Loucy (cell line): Measurements from ENCODE around the gene WFIKKN1.

Source experiments
- H2AFZ ChIP-seq: fragments of 200-600 bp; sonication (generic); 2 replicates; pipeline ENCODE4 v1.6.0; 2016; ENCODE audit warnings: antibody characterized with exemption, mild to moderate bottlenecking, low read length, moderate library complexity
- H3F3A ChIP-seq: fragments of 200-600 bp; 2 replicates; pipeline ENCODE4 v1.6.0; 2016; ENCODE audit warnings: antibody characterized with exemption, low read depth, mild to moderate bottlenecking
- H3K27me3 ChIP-seq: fragments of 200-600 bp; sonication (generic); 2 replicates; pipeline ENCODE4 v1.6.1; 2014; ENCODE audit warnings: low read length, mild to moderate bottlenecking; ENCODE audit not compliant: insufficient read depth, poor library complexity, severe bottlenecking
- H3K36me3 ChIP-seq: fragments of 200-600 bp; sonication (generic); 2 replicates; pipeline ENCODE4 v1.6.1; 2016; ENCODE audit warnings: low read length; ENCODE audit not compliant: insufficient read depth
- H3K4me1 ChIP-seq: fragments of 200-600 bp; sonication (generic); 2 replicates; pipeline ENCODE4 v1.5.1; 2014; ENCODE audit warnings: low read length, mild to moderate bottlenecking; ENCODE audit not compliant: insufficient read depth, poor library complexity, severe bottlenecking
- H3K4me2 ChIP-seq: fragments of 200-600 bp; sonication (generic); 2 replicates; pipeline ENCODE4 v1.6.0; 2014; ENCODE audit warnings: antibody characterized with exemption, low read length, low read depth, mild to moderate bottlenecking; ENCODE audit not compliant: poor library complexity, severe bottlenecking
- H3K4me3 ChIP-seq: fragments of 200-600 bp; sonication (generic); 2 replicates; pipeline ENCODE4 v1.5.1; 2014; ENCODE audit warnings: low read length, mild to moderate bottlenecking, mixed read lengths; ENCODE audit not compliant: poor library complexity, severe bottlenecking
- H3K79me2 ChIP-seq: fragments of 200-600 bp; sonication (generic); 2 replicates; pipeline ENCODE4 v1.6.1; 2014; ENCODE audit warnings: low read length; ENCODE audit not compliant: insufficient read depth
- H3K9ac ChIP-seq: fragments of 200-600 bp; sonication (generic); 2 replicates; pipeline ENCODE4 v1.6.0; 2014; ENCODE audit warnings: mild to moderate bottlenecking, low read depth, low read length, moderate library complexity; ENCODE audit not compliant: poor library complexity, severe bottlenecking
- H3K9me2 ChIP-seq: fragments of 200-600 bp; sonication (generic); replicated peaks from 2 replicates; pipeline ENCODE4 v1.6.1; 2016; ENCODE audit warnings: low read depth, low read length, mixed read lengths
- H3K9me3 ChIP-seq: fragments of 200-600 bp; sonication (generic); 2 replicates; pipeline ENCODE4 v1.6.1; 2014; ENCODE audit warnings: mild to moderate bottlenecking, antibody characterized with exemption, low read length, low read depth; ENCODE audit not compliant: insufficient read depth
- H4K20me1 ChIP-seq: fragments of 200-600 bp; sonication (generic); 2 replicates; pipeline ENCODE4 v1.6.0; 2014; ENCODE audit warnings: antibody characterized with exemption, low read length, mild to moderate bottlenecking; ENCODE audit not compliant: insufficient read depth, poor library complexity, severe bottlenecking
- CTCF ChIP-seq: fragments of 200-600 bp; sonication (generic); conservative IDR thresholded peaks from 2 replicates; pipeline ENCODE4 v1.5.1; 2014; ENCODE audit warnings: mild to moderate bottlenecking, antibody characterized with exemption, low read length
- EZH2phosphoT487 ChIP-seq: fragments of 200-600 bp; IDR thresholded peaks from 2 replicates; pipeline ENCODE4 v1.6.1; 2018; ENCODE audit warnings: antibody characterized with exemption, mild to moderate bottlenecking, moderate library complexity, borderline replicate concordance

WFIKKN1 gene

DNA sequence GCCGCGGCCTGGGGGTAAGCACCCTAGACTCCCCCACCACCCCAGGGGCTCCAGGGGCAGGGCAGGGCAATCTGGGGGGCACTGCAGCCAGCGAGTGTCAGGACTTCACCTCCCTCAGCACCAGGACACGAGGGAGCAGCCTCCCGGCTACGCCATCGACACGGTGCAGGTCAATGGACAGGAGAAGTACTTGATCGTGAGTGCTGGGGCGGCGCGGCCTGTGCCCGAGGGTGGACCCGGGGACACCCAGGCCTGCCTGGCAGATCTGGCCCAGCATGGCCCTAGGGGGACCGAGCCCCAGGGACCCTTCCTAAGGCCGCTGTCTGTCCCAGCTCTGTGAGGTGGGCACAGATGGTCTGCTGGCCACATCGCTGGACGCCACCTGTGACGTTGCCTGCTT lies 41.6 kb downstream of the WFIKKN1 start:
- TF ChIP-seq CTCF: no peak
- no peak for TF ChIP-seq EZH2phosphoT487
- Histone ChIP-seq H3K4me3 (no peak overlapping the region), H3K9ac (no peak overlapping the region), H3F3A (no peaks in the 10 kb centered on the region), H2AFZ (no peak overlapping the region), H3K9me3 (no peaks in the 10 kb centered on the region), H4K20me1 (no peaks in the 10 kb centered on the region), H3K79me2 (peaks cover 17% of the 10 kb centered on the region; the same call in 1 of the 2 replicates), H3K36me3 (no peaks in the 10 kb centered on the region), H3K4me1 (peaks cover 4% of the 10 kb centered on the region), H3K27me3 (no peaks in the 10 kb centered on the region), H3K4me2 (no peak overlapping the region), H3K9me2 (no peaks in the 10 kb centered on the region)

DNA sequence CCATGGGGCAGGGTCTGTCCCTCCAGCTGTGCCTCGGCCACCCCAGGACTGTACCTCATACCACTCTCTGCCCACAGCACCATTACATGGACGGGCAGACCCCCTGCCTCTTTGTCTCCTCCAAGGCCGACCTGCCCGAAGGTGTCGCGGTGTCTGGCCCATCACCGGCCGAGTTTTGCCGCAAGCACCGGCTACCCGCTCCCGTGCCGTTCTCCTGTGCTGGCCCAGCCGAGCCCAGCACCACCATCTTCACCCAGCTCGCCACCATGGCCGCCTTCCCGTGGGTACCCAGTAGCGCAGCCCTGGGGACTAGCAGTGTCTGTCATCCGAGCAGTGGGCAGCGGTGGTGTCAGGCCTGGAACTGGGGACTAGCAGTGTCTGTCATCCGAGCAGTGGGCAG lies 42.1 kb downstream of the WFIKKN1 start:
- H3K9me3 ChIP-seq: no peaks in the 10 kb centered on the region
- no peak overlapping the region for H3K4me2 ChIP-seq
- H3K9ac ChIP-seq: no peak overlapping the region
- TF ChIP-seq CTCF (no peak), EZH2phosphoT487 (no peak)
- H3K4me3 ChIP-seq: no peak overlapping the region
- H3K4me1 ChIP-seq: no peaks in the 10 kb centered on the region
- H2AFZ ChIP-seq: no peak overlapping the region
- no peaks in the 10 kb centered on the region for H3K36me3 ChIP-seq
- peaks cover 17% of the 10 kb centered on the region; the same call in 1 of the 2 replicates for H3K79me2 ChIP-seq
- H3K27me3 ChIP-seq: no peaks in the 10 kb centered on the region
- no peaks in the 10 kb centered on the region for H3K9me2 ChIP-seq
- no peaks in the 10 kb centered on the region for H3F3A ChIP-seq
- H4K20me1 ChIP-seq: no peaks in the 10 kb centered on the region

- Histone ChIP-seq H3K79me2 (peaks cover 11% of the 10 kb centered on the region; the same call in 1 of the 2 replicates), H3K9ac (no peak overlapping the region), H3K36me3 (no peaks in the 10 kb centered on the region)
Measured at GRCh38 chr16:673399-673991, 42.7 kb downstream of the WFIKKN1 start.

More at GRCh38 chr16:673399-673991, 42.7 kb downstream of the WFIKKN1 start:
- H3K4me3 ChIP-seq: no peak overlapping the region
- no peak overlapping the region for H2AFZ ChIP-seq
- TF ChIP-seq EZH2phosphoT487 (no peak), CTCF (no peak)
- H3K4me2 ChIP-seq: no peak overlapping the region
- H3K27me3 ChIP-seq: no peaks in the 10 kb centered on the region
- no peaks in the 10 kb centered on the region for H3F3A ChIP-seq
- H3K9me3 ChIP-seq: no peaks in the 10 kb centered on the region
- no peaks in the 10 kb centered on the region for H3K4me1 ChIP-seq
- H3K9me2 ChIP-seq: no peaks in the 10 kb centered on the region
- no peaks in the 10 kb centered on the region for H4K20me1 ChIP-seq
